AG04449 (cell line): ENCODE data around the gene COL9A1.

ENCODE experiments used
- CTCF ChIA-PET: fragments of 350-600 bp; formaldehyde crosslinking; extraction: SDS; loops from one replicate; lab custom pipeline; 2021; ENCODE audit warnings: antibody characterized with exemption; lab: Yijun Ruan, JAX
- POLR2A ChIA-PET: fragments of 400-600, 350-600 bp; formaldehyde crosslinking; extraction: SDS; loops from one replicate; lab custom pipeline; 2020; ENCODE audit warnings: antibody characterized with exemption, inconsistent platforms; lab: Yijun Ruan, JAX
- DNase-seq: peaks from one replicate; pipeline ENCODE4 v3.0.0-alpha.2; 2010; ENCODE audit warnings: low read depth, low spot score
- H3K4me3 ChIP-seq: 2 replicates; pipeline ENCODE4 v1.5.1; 2011; ENCODE audit warnings: low read depth, mild to moderate bottlenecking, control low read depth, low read length
- TF ChIP-seq, protein P1 (sequence below): IDR thresholded peaks from one replicate; pipeline ENCODE4 v1.5.1; 2011; ENCODE audit warnings: mild to moderate bottlenecking, moderate library complexity, low read length, control low read depth, inconsistent platforms; ENCODE audit not compliant: insufficient read depth; ENCODE audit errors: missing control alignments

COL9A1 gene

DNA sequence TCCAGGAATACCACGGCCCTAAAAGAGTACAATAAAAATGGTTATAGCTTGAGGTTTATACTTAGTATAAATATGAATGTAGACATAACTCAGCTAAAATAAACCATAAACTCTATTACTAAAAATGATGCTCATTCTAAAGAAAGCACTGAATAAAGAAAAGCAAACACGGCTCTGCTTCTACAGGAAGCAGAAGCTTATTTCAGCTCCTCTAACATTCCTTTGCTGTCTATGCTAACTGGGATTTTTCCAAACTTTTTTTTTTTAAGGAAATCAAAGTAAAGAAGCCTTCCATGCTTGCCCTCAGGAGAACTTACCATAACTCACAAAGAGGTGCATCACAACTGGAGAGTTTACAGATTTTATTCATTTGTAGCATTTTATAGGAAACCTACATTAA is 30.8 kb downstream of the COL9A1 start:
- DNase-seq, result no peak
- TF ChIP-seq, protein P1, sequence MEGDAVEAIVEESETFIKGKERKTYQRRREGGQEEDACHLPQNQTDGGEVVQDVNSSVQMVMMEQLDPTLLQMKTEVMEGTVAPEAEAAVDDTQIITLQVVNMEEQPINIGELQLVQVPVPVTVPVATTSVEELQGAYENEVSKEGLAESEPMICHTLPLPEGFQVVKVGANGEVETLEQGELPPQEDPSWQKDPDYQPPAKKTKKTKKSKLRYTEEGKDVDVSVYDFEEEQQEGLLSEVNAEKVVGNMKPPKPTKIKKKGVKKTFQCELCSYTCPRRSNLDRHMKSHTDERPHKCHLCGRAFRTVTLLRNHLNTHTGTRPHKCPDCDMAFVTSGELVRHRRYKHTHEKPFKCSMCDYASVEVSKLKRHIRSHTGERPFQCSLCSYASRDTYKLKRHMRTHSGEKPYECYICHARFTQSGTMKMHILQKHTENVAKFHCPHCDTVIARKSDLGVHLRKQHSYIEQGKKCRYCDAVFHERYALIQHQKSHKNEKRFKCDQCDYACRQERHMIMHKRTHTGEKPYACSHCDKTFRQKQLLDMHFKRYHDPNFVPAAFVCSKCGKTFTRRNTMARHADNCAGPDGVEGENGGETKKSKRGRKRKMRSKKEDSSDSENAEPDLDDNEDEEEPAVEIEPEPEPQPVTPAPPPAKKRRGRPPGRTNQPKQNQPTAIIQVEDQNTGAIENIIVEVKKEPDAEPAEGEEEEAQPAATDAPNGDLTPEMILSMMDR, result no peak
- ChIA-PET CTCF (interaction anchor here (1.6 kb wide), 1 partner anchor 37 kb away, joined by 6 read pairs; no protein-coding TSS in a partner anchor), POLR2A (no interaction called here)
- H3K4me3 ChIP-seq, result no peak overlapping the region

DNA sequence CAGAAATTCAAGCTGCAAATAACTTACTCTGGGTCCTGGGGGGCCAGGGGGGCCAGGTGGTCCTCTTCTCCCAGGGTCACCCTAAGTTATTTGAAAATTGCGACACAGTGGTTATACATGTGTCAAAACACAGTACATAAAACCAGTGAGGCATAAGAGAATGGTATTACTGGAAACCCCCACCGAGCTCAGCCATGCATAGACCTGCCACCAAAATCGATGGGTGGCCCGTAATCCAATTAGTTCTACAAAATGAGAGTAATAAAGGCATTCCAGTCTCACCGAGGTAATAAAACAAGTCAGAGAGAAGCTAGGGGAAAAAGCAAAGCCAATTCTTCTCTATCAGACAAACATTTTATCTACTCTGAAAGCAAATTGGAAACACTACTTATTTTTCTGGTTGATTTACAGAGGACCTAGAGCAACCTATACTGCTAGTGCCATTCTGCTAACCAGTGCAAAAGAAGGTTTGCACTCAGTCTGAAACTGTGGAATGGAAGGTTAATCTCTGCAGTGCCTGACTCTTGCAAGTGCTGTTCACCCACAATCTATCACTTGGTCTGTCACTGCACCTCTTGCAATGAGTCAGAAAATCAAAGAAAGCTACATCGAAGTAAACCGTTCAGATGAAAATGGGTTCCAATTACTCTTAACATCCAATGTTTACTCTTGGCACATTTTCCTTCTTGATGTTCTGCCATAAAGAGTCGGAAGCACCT is 32.4 kb downstream of the COL9A1 start:
- DNase-seq, result no peak
- CTCF ChIA-PET, result interaction anchor here (1.6 kb wide), 2 partner anchors 38 to 50 kb away, joined by 3 to 6 read pairs; no protein-coding TSS in a partner anchor

DNA sequence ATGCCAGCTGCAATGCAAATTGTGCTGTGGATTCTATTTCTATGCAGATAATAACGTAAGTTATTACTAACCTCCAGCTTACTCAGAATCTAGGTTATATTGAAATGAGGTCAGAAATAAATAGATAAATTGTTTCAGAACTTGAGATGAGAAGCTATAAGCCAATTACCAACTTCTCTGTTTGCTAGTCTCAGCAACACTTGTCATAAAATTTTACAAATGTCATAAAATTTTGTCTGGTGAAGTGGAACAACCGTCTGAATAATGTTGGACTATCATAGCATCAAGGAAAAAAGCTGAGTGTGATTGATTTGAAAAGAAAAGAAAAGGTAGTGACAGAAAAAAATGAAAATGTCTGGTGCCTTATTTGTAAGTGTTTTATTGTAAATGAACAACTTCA is 36.7 kb downstream of the COL9A1 start:
- TF ChIP-seq, protein P1, result no peak
- DNase-seq, result no peak
- ChIA-PET CTCF (interaction anchor here (1.6 kb wide), 1 partner anchor 45 kb away, joined by 3 read pairs; no protein-coding TSS in a partner anchor), POLR2A (no interaction called here)
- H3K4me3 ChIP-seq, result no peak overlapping the region

More for the DNA sequence above, 32.4 kb downstream of the COL9A1 start:
- POLR2A ChIA-PET, result no interaction called here
- no peak overlapping the region for H3K4me3 ChIP-seq
- TF ChIP-seq, protein P1, result no peak

DNA sequence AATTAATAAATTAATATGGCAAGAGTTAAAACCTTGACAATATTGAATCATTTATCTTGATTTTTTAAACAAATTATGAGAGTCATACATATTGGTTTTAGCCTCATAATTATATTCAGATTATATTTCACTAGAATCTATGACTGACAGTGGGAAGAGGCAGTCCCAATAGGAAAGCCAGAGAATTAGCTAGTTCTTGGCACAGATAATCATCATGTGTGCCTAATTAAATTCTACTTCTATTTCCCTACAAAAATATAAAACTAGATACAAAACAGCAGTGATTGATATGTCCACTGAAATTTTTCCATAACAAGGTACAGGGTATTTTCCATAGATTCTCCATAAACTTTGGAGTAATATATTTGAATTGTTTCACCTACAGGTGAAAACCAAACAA is 38.6 kb downstream of the COL9A1 start:
- TF ChIP-seq, protein P1, result no peak
- DNase-seq, result no peak
- ChIA-PET POLR2A (no interaction called here), CTCF (no interaction called here)
- H3K4me3 ChIP-seq, result no peak overlapping the region

DNA sequence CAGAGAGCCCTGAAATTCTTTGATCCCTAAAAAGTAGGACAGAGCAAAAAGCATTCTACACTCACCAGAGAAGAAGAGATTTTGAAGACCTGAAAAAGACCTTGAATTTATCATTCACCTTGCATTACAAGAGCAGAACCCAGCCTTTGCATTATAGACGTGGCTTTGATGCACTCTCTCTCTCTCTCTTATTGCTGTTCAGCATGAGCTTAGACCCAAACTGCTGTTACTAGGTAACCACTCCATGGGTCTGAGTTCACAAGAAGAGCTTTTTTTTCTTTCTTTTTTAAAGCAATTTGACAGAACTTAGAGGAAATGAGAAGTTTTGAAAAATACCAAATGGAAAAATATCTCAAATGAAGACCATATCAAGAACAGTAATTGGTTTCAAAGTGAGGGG is 44.4 kb downstream of the COL9A1 start:
- ChIA-PET CTCF (no interaction called here), POLR2A (no interaction called here)
- TF ChIP-seq, protein P1, result no peak
- no peak for DNase-seq
- H3K4me3 ChIP-seq, result no peak overlapping the region

DNA sequence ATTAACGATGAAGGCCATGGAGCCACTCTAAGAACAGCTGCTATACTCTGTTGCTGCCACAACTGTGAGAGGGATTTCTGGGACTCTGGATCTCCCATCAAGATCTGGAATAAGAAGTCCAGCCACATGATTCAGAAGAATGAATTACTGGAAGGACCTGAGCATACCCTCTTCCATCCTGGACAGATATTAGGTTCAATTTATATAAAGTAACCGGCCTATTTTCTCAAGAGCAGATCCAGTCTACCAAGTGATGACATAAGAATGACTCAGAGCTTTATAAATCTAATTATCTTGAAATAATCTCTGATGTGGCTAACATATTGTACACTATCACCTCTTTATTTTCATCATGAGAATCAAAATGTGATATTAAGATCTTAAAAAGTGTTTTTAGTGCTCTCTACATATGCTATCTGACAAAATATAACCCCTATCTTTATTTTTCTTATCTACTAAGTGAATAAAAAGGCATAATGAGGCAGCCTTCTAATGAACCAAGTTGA is 45.1 kb downstream of the COL9A1 start:
- H3K4me3 ChIP-seq, result no peak overlapping the region
- ChIA-PET POLR2A (no interaction called here), CTCF (no interaction called here)
- DNase-seq, result no peak
- TF ChIP-seq, protein P1, result no peak
